ENCODE measurements around the gene ITGA8. TPM values are rescaled to one million over a fixed set of nuclear protein-coding genes. Genes with fewer than 3 reads are reported as not detected.

The ITGA8 gene
- total RNA-seq, 1 donor from 2014 or later = 1.7 TPM

- TF ChIP-seq CTCF (IDR thresholded peaks at IDR 0.05; ENCODE audit: borderline replicate concordance) = no peak
- Histone ChIP-seq H3K4me1 (no peaks in the 10 kb centered on the region), H3K27me3 (ENCODE audit: low read depth) (no peaks in the 10 kb centered on the region), H3K9me3 (replicated peaks) (no peaks in the 10 kb centered on the region), H3K36me3 (no peaks in the 10 kb centered on the region), H3K4me3 (no peak overlapping the region), H3K27ac (replicated peaks) (no peak overlapping the region)
- intact Hi-C loops (cut with micrococcal nuclease) = no loop called here
- no peak for DNase-seq
Measured at GRCh38 chr10:15521328-15521903, 198.3 kb downstream of the ITGA8 start.

DNA sequence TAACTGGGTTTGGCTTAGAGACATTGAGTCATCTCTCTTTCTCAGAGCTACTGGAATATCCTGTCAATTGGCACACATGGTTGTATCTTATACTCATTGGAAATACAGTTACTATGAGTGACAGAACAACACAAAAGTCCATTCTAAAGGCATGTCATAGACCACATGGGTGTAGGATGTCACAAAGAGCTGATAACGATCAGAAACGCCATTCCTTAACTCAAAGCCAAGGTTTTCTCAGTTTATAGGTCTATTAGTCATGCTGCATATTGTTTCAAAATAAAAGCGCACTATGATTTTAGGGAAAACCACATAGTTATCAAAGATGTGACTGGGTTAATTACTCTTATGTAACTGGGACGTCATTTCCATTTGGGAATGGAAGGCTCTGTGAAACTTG, 201.5 kb downstream of the ITGA8 start:
- Histone ChIP-seq H3K27me3 (ENCODE audit: low read depth) (no peaks in the 10 kb centered on the region), H3K4me1 (no peaks in the 10 kb centered on the region), H3K36me3 (no peaks in the 10 kb centered on the region), H3K27ac (replicated peaks) (no peak overlapping the region), H3K9me3 (replicated peaks) (no peaks in the 10 kb centered on the region), H3K4me3 (no peak overlapping the region)
- DNase-seq = no peak
- no peak for TF ChIP-seq CTCF (IDR thresholded peaks at IDR 0.05; ENCODE audit: borderline replicate concordance)
- intact Hi-C loops (cut with micrococcal nuclease) = no loop called here

DNA sequence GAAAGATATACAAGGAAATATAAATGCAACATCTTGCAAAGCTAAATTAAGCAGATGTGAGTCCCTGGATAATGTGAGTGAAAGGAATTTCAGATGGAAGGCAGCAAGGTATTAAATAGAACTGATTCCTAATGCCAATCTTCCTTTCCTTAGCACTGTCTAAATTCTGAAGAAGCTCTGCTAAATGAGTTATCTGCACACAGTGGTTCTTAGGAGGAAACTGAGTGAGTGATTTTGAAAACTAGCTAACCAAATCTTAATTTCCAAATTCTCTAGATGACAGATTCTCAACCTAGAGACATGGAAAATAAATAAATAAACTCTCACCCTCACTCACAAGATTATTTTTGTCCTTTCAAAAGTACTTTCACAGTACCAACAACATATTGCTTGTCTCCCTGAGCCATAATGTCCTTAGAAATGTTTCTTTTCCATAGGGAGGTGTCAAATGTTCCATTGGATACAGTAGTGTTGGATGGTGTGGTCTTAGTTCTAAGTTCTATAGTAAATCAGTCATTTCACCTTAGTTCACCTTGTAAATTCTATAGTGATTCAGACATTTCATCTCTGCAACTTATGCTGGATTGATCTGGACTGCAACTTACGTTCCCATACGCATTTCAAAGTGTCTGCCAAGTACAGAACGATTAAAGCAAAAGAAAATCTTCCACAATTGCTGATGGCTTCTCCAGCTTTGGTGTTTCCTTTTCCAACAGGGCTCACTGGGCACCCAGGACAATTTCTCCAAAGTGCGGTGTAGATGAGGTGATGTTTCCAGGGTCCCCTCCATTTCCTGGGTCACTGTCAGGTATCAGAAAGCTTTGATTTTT, 203.3 kb downstream of the ITGA8 start:
- no peak for DNase-seq
- H3K27ac ChIP-seq (replicated peaks) = no peak overlapping the region
- H3K4me3 ChIP-seq = no peak overlapping the region
- intact Hi-C loops (cut with micrococcal nuclease) = no loop called here
- H3K4me1 ChIP-seq = no peaks in the 10 kb centered on the region
- no peaks in the 10 kb centered on the region for H3K9me3 ChIP-seq (replicated peaks)
- TF ChIP-seq CTCF (IDR thresholded peaks at IDR 0.05; ENCODE audit: borderline replicate concordance) = no peak
- no peaks in the 10 kb centered on the region for H3K27me3 ChIP-seq (ENCODE audit: low read depth)
- no peaks in the 10 kb centered on the region for H3K36me3 ChIP-seq

DNA sequence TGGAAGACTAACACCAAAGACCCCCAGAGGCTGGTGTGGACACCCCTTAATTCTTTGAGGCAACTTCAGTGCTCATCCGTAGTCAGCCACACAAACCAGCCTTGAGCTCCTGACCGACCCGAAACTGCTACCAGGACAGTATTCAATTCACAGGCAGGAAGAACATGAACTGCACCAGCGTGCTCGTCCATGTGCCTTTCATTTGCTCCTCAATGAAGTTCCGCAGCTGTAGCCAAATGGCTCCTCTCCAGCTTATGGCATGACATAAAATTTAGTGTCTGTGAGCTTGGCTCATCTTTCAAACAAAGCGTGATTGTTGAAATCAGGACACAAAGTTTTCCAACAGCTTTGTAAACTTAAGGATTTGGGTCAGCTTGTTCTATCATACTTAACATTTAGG, 204.5 kb downstream of the ITGA8 start:
- H3K27ac ChIP-seq (replicated peaks) = no peak overlapping the region
- no peak overlapping the region for H3K4me3 ChIP-seq
- no peaks in the 10 kb centered on the region for H3K9me3 ChIP-seq (replicated peaks)
- H3K36me3 ChIP-seq = no peaks in the 10 kb centered on the region
- H3K27me3 ChIP-seq (ENCODE audit: low read depth) = no peaks in the 10 kb centered on the region
- DNase-seq = no peak
- intact Hi-C loops (cut with micrococcal nuclease) = no loop called here
- H3K4me1 ChIP-seq = no peaks in the 10 kb centered on the region
- TF ChIP-seq CTCF (IDR thresholded peaks at IDR 0.05; ENCODE audit: borderline replicate concordance) = no peak

DNA sequence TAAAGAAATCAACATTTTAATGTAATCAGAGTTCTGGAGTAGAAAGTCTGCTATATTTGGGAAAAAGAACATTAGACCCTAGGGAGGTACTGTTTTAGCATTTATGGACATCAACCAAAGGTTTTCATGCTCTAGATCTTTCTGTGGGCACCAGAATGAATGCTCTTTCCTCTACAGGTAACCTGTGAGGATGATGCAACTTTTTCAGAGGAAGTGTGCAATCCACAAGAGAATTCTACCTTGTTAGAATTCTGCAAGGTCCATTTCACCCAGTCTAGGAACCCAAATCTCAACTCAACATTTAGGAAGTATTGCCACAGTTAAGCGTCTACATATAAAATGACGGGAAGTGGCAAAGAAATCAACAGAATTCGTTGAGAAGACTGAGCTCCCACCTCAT, 208.8 kb downstream of the ITGA8 start:
- intact Hi-C loops (cut with micrococcal nuclease) = no loop called here
- no peak for DNase-seq
- H3K27ac ChIP-seq (replicated peaks) = no peak overlapping the region
- H3K36me3 ChIP-seq = no peaks in the 10 kb centered on the region
- no peaks in the 10 kb centered on the region for H3K4me1 ChIP-seq
- H3K4me3 ChIP-seq = no peak overlapping the region
- TF ChIP-seq CTCF (IDR thresholded peaks at IDR 0.05; ENCODE audit: borderline replicate concordance) = no peak
- H3K27me3 ChIP-seq (ENCODE audit: low read depth) = no peaks in the 10 kb centered on the region
- H3K9me3 ChIP-seq (replicated peaks) = no peaks in the 10 kb centered on the region

Measured in left ventricle myocardium inferior (tissue), 1 donor.